Pancreas (tissue), 10 donors: ENCODE data around the gene VPS13D. TPM values are rescaled to one million over a fixed set of nuclear protein-coding genes. Genes with fewer than 3 reads are reported as not detected.
"Not testable (repeated sequence)": the region's sequence is repeated elsewhere in the genome, so short reads cannot be mapped to it uniquely, and the experiment has no call there.

Experiments used
- ATAC-seq, 4 donors: fragments of 200-7000 bp; cut with Tn5 transposase; one replicate each; pipeline versions ENCODE4 v1.8.0 to v1.9.1; 2020; ENCODE audit warnings: mild to moderate bottlenecking in 4 of 4, moderate library complexity in 4 of 4
- DNase-seq, 6 donors: peaks; one replicate each; pipeline ENCODE4 v3.0.0-alpha.2; 2020
- FAIRE-seq: peaks from 2 replicates; lab custom pipeline; 2012; peaks lifted over from hg19 to GRCh38; lab: Jason Lieb, UNC
- H3K27ac ChIP-seq, 4 donors: fragments of 200-600 bp; sonication (generic); 1 replicate in 3 of 4; 2 replicates in 1 of 4; pipeline versions ENCODE4 v1.5.0 to v1.8.0; 2020
- H3K27me3 ChIP-seq, 4 donors: fragments of 200-600 bp; one replicate each; pipeline ENCODE4 v1.8.0; 2021
- H3K36me3 ChIP-seq, 3 donors: fragments of 200-600 bp; sonication (generic) in 1 of 3; one replicate each; pipeline versions ENCODE4 v1.5.0 to v1.8.0; 2020 to 2021
- H3K4me1 ChIP-seq, 3 donors: fragments of 200-600 bp; one replicate each; pipeline ENCODE4 v1.8.0; 2021
- H3K4me3 ChIP-seq, 4 donors: fragments of 200-600 bp; sonication (generic) in 2 of 4; one replicate each; pipeline versions ENCODE4 v1.5.0 to v1.8.0; 2020 to 2021
- H3K9me3 ChIP-seq, 4 donors: fragments of 200-600 bp; one replicate each; pipeline ENCODE4 v1.8.0; 2021
- CTCF ChIP-seq, 4 donors: fragments of 200-600 bp; sonication (generic) in 3 of 4; IDR thresholded peaks; one replicate each; pipeline versions ENCODE4 v1.5.0 to v1.8.0; 2021; ENCODE audit warnings: antibody characterized with exemption in 4 of 4
- whole genome bisulfite sequencing, 2 donors: extraction: QIAGEN DNeasy Blood & Tissue Kit; methylation state at CpG; one replicate each; pipeline ENCODE4 v1.1.7; 2013; 5-methylcytosine and 5-hydroxymethylcytosine counted together
- intact Hi-C, 3 donors: fragments of 100-400 bp; cut with DNase I; formaldehyde crosslinking; loops; one replicate each; pipeline versions ENCODE4 v1.11.1 to v1.14.2; 2022
- polyA plus RNA-seq, 2 donors: library from polyadenylated mRNA; stranded (reverse); fragments of 200-250 nt; gene quantifications; one replicate each; pipeline ENCODE4 v1.2.3, GENCODE V29; 2013
- total RNA-seq, 6 donors: library from RNA; stranded (reverse); fragmentation: NEBNext Ultra II Directional in 4 of 6; extraction: Animal tissue kit (Norgen Biotek cat#: 25700) in 4 of 6; gene quantifications; one replicate each; pipeline versions ENCODE4 v1.2.1 to v1.2.4, GENCODE V29; 2021 to 2023
- donor health status: healthy with polysubstance abuse.
- donor health status: DM: no; HTN: no; CAD: no; lungs with moderate emphysema.
- donor health status: DM: no; HTN: no; CAD: no.
- donor health status: control.
- donor health status: control.
- donor health status: Bipolar disorder and iron deficiency.
- donor health status: DM: yes; HTN: yes; CAD: no.
- donor health status: DM: no; HTN: no; CAD: no.
- donor health status: DM: no; HTN: no; CAD: no.
- donor health status: DM: yes; HTN: yes; CAD: no.

The VPS13D gene
- total and polyA plus RNA-seq, 8 donors: 13.7 to 39.0 (median 24.8) TPM

- no peak for DNase-seq
- TF ChIP-seq CTCF (IDR thresholded peaks at IDR 0.05): no peak
- Histone ChIP-seq H3K9me3 (no peaks in the 10 kb centered on the region), H3K27ac (no peak overlapping the region), H3K36me3 (no peaks in the 10 kb centered on the region), H3K27me3 (no peaks in the 10 kb centered on the region), H3K4me1 (peaks cover 13 to 41% (median 23%) of the 10 kb centered on the region in 3 donors), H3K4me3 (no peak overlapping the region)
- ATAC-seq: peak in 3 of 4 donors; percentile 46 to 58 (median 57)
- 9 to 14% methylated on average over 6 of the region's 6 CpGs for WGBS, 2 donors
- FAIRE-seq: no peak
- intact Hi-C loops: no loop called here
These were observed 239.7 kb downstream of the VPS13D start for GRCh38 chr1:12469493-12469892.

GRCh38 chr1:12469990-12470389 is 240.2 kb downstream of the VPS13D start:
- Histone ChIP-seq H3K27ac (no peak overlapping the region), H3K4me1 (peaks cover 18 to 41% (median 23%) of the 10 kb centered on the region in 3 donors), H3K4me3 (no peak overlapping the region), H3K27me3 (no peaks in the 10 kb centered on the region), H3K9me3 (no peaks in the 10 kb centered on the region), H3K36me3 (no peaks in the 10 kb centered on the region)
- 14 to 25% methylated on average over 4 of the region's 4 CpGs for WGBS, 2 donors
- FAIRE-seq (no peak), ATAC-seq (peak in 3 of 4 donors; percentile 14 to 43 (median 19)), DNase-seq (no peak)
- intact Hi-C loops: loop anchor here in 1 of 3 donors (10.0 kb wide), 1 partner anchor 145 kb away; the partner anchor contains the start of gene DHRS3
- no peak for TF ChIP-seq CTCF (IDR thresholded peaks at IDR 0.05)

- H3K4me1 ChIP-seq: peaks cover 27 to 44% (median 29%) of the 10 kb centered on the region in 3 donors
- H3K9me3 ChIP-seq, H3K4me3 ChIP-seq, H3K27me3 ChIP-seq, FAIRE-seq, H3K36me3 ChIP-seq, ATAC-seq, H3K27ac ChIP-seq, DNase-seq: not testable (repeated sequence)
- WGBS, 2 donors: 93 to 94% methylated on average over 3 of the region's 3 CpGs
- intact Hi-C loops: loop anchor here in 1 of 3 donors (10.0 kb wide), 1 partner anchor 144 kb away; the partner anchor contains the start of gene DHRS3
These were observed 241.1 kb downstream of the VPS13D start for GRCh38 chr1:12470916-12471315.

- 96 to 98% methylated on average over 2 of the region's 2 CpGs for WGBS, 2 donors
- no peak for DNase-seq
- Histone ChIP-seq H3K9me3 (no peaks in the 10 kb centered on the region), H3K36me3 (no peaks in the 10 kb centered on the region), H3K4me1 (peaks cover 31 to 56% (median 37%) of the 10 kb centered on the region in 3 donors), H3K4me3 (no peak overlapping the region), H3K27ac (no peak overlapping the region), H3K27me3 (no peaks in the 10 kb centered on the region)
- intact Hi-C loops: loop anchor here in 1 of 3 donors (10.0 kb wide), 1 partner anchor 143 kb away; the partner anchor contains the start of gene DHRS3
- ATAC-seq: no peak
- FAIRE-seq: no peak
- TF ChIP-seq CTCF (IDR thresholded peaks at IDR 0.05): no peak
These were observed 242.4 kb downstream of the VPS13D start for GRCh38 chr1:12472156-12472797.

GRCh38 chr1:12472798-12473551 is 243.1 kb downstream of the VPS13D start:
- Histone ChIP-seq H3K4me1 (peaks cover 38 to 63% (median 43%) of the 10 kb centered on the region in 3 donors), H3K9me3 (no peaks in the 10 kb centered on the region), H3K27me3 (no peaks in the 10 kb centered on the region), H3K4me3 (no peak overlapping the region), H3K36me3 (no peaks in the 10 kb centered on the region), H3K27ac (peak overlapping the region in 2 of 4 donors; percentile 10 to 63)
- intact Hi-C loops: loop anchor here in 1 of 3 donors (10.0 kb wide), 1 partner anchor 142 kb away; the partner anchor contains the start of gene DHRS3
- DNase-seq (no peak), ATAC-seq (no peak), FAIRE-seq (no peak)
- TF ChIP-seq CTCF (IDR thresholded peaks at IDR 0.05): no peak
- 71% methylated on average over 12 of the region's 12 CpGs for WGBS, 2 donors
